Stimulated activated naive CD4-positive, alpha-beta T cell treated with Interleukin-2 at 50 U/mL for 16 hours (primary cell): ENCODE data around the gene SYDE2.
"Not testable (repeated sequence)": the region's sequence is repeated elsewhere in the genome, so short reads cannot be mapped to it uniquely, and the experiment has no call there.

ENCODE experiments used
- DNase-seq: peaks from one replicate; lab custom pipeline; 2025; lab: John Stamatoyannopoulos, UW

Gene SYDE2

DNA sequence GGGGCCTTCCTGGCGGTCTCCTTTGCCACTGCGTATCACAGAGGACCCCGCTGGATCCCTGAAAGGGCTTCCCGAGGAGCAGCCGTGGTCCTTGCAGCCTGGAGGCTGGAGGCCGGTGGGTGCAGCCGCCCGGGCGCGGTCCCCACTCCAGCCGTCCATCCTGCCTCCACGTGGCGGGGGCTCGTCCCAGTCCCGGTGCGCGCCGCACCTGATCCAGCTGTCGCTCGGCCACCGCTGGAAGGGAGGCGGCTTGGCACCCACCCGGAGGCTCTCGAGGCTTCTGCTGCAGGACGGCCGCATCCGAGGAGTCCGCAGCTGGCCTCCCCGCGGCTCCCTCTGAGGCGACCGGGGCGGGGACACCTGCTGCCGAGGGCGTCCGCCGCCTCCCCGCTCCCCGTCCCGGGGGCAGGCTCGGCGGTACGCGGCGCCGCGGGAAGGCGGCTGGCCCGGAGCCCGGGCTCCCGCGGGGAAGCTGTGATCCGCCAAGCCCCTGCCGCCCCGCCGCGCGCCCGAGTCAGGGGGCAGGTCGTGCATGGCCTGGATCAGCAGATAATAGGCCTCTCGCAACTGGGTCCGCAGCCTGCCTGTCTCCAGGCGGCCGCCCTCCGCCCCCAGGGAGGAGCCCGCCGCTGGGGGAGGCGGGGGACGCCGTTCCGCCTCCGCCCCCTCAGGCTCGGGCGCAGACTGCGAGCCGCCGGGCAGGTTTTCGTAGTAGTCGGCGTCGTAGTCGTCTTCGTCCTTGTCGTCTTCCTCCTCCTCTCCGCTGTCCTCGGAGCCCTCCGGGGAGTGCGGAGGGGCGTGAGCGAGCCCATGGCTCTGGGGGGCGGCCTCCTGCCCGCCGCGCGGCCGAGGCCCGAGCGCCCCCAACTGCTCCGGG is at the start of gene SYDE2:
Gene SYDE2, minus strand, starts transcription at position 554 of the 877 bp plus-strand sequence. Its CDS starts 20 bp downstream, at position 534.
- peak; percentile 63 for DNase-seq

GRCh38 chr1:85249042-85249441 is 48.2 kb upstream of the SYDE2 start:
- not testable (repeated sequence) for DNase-seq

GRCh38 chr1:85245891-85246290 is 45.1 kb upstream of the SYDE2 start:
- no peak for DNase-seq

DNA sequence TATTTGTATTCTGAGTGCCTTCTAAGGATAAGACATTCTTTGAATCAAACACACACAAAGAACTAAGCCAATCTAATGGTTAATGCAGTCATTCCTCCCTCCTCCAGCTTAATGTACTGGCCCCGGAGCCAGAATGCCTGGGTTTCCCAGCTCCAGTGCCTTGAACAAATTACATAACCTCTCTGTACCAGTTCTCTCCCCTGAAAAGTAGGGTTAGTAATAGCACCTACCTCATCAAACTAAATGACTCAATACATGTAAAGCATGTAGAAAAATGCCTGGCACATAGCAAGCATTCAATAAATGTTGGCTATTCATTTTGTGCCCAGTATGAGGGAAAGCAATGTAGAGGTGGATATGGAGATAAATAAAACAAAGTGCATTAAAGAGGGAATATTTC is 44.6 kb upstream of the SYDE2 start:
- DNase-seq: no peak

DNA sequence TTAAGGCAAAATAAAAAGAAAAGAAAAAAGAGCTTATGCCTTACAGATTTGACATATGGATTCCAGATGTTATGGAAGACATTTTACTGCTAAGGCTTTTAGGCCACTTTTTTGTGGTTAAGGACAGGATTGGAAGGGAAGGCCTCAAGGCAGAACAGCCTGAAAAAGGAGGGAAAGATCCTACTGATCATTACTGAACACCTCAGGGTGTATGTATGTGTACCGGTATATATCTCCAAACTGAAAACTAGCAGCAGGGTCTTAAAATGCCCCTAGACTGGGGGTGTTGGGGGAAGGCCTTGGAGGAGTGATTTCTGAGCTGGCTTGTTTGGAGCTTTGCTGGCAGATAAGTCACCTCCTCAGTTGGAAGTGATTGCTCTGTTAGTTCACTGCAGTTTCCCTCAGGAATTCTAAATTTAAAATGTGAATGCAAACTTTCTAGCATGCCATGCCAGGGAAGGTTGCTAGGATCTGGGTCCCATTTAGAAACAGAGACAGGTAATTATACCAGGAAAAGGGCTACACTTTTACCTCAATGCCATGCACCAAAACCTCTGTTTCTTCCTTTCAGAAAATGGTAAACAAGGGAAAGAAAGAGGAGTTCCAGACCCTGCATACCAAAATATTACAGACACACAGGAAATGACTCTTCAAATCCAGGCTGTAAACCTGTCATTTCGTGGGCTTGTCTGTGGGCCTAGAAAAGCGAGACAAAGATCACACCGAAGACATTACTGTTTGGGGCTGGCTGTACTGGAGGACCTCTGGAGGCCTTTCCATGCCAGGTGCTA is 43.6 kb upstream of the SYDE2 start:
- DNase-seq: no peak

DNA sequence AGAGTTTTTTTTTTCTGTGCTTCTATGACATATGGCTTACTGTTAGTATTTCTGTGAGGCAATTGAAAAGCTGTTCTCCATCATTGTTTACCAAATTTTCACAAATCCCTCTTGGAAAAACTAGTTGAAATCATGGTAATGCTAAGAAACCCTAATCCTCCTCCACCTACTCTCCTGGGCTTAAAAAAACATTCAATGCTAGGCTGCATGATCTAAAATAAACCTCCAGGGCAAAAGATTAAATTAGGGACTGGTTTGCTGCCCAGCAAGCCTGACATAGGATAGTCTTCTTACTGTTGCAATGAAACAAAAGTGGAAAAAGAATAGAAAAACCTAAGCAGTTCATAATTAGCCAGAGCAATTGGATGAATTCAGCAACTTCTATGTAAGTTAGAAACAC is 42.6 kb upstream of the SYDE2 start:
- DNase-seq: no peak

GRCh38 chr1:85240643-85241042 is 39.8 kb upstream of the SYDE2 start:
- DNase-seq: no peak

DNA sequence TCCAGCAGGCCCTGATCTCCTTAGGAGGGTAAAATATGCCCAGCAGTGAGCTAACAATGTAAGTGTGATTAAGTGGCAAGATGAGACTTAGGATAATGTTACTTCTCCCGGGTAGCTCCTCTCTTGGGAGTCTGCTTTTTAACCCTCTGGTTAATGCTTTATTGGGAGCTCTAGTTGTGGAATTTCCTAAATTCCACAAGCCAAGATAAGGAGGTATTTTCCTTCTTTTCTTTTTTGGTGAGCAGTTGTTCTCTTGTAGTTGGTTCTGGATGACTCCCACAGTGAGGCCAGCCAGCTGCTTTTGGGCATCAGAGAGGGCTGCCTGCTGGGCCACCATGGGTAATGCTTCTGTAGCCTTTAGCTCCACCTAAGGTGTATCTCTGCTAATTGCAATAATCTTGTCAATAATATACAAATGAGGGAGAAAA is 39.4 kb upstream of the SYDE2 start:
- no peak for DNase-seq

DNA sequence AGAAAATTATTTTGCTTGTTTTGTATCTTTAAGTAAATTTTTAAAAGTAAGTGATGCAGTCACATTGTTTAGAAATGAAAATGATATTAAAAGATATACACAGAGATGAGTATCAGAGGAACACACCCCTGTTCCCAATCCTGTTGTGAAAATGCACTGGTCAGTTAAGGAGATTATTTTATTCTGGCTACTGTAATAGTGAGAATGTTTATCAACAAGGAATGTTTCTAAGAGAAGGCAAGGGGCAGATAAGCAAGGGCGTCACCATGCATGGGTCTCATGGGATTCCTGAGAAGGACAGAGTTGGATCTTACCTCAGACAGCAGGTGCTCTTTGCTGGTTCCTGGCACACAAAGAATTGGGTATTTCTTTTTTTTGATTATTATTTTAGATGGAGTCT is 36.8 kb upstream of the SYDE2 start:
- no peak for DNase-seq

DNA sequence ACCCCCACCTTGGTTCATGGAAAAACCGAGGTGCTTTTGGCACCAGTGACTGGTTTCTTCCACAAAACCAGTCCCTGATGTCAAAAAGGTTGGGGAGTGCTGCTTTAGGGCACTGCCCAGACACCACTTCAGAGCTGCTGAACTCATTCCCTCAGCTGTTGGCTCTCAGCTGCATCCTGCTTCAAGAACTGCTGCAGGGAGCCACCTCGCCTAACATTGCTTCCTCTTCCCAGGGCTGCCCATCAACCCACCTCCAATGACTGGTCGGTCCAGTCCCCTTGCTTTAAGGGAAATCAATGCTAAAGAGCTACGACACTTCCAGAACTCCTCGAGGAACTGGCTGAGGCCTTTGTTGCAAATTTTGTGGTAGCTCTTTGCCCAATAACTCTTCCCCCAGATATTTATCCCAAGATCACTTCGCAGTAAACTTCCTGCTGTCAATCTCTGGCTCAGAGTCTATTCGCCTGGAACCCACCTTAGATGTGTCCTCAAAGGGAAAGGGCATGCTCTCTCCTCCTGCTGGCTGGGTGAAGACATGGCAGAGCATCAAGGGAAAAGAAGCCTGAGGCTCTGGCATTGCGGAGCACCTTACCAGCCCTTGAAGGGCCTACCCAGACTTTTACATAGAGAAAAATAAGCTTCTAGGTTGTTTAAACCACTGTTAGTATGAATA is 29.6 kb upstream of the SYDE2 start:
- no peak for DNase-seq

DNA sequence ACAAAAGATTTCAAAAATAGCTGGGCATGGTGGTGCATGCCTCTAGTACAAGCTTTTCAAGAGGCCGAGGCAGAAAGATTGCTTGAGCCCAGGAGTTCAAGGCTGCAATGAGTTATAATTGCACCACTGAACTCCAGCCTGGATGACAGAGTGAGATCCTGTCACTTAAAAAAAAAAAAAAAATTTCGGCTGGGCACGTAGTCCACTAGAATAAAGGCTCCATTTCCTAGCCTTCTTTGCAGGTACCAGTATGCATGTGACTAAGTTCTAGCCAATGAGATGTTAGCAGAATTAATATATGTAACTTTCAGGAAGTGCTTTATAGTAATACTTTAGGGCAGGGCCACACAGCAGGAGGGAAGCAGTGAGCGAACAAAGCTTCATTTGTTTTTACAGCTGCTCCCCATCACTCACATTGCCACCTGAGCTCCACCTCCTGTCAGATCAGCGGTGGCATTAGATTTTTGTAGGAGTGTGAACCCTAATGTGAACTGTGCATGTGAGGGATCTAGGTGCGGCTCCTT is 28.8 kb upstream of the SYDE2 start:
- no peak for DNase-seq

DNA sequence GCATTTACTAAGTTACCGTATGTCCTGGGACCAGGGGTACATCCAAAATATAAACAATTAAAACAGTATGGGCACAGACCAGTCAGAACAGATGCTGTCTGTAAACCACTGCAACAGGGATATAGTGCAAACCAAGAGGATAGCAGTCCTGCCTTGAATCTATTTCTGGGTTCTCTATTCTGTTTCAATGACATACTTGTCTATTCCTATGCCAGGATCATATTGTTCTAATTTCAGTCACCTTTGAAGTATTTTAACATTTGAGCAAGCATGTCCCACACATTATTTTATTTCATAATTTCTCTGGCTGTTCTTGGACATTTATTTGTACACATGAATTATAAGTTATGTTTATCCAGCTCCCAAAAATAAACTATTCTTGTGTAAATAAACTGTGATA is 28.2 kb upstream of the SYDE2 start:
- DNase-seq: no peak

- no peak for DNase-seq
Measured at GRCh38 chr1:85225624-85226380, 25.0 kb upstream of the SYDE2 start.

- no peak for DNase-seq
Measured at GRCh38 chr1:85224734-85225623, 24.2 kb upstream of the SYDE2 start.

DNA sequence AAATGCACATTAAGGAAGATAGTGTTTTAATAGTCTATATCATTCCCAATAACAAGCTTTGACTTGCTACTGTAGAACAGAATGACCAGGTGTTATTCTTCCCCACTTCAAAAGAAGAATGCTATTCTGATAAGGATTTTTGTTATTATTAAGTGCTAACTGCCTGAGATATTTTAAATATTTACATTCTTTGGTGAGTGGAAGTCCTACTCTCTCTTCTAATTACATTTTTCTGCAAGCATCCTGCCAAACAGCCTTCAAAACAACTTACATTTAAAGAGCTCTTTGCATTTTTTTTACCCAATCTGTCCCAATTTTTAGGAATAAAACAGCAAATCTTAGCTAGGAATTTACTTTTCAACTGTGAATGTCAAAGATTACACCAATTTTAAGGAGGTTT is 23.5 kb upstream of the SYDE2 start:
- no peak for DNase-seq

GRCh38 chr1:85223334-85223733 is 22.5 kb upstream of the SYDE2 start:
- no peak for DNase-seq

DNA sequence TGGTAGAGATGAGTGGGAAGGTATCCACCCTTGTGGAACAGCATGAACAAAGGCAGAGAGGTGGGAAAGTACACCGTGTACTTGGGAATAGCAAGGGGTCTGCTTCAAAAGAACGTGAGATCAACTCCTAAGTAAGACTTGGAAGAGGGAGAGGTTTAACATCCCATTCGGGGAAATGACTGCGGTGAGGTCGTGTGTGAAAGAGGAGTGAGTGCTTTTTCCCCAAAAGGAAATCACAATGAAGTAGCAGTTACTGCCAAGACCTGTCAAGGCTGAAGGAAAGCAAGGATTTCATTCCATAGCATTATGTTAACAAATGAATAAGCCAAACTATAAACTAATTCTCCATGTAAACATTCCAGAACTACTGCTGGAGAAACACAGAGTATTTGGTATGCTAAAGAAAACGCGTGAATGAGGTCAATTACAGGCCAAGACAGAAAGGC is 20.0 kb upstream of the SYDE2 start:
- DNase-seq: no peak

- DNase-seq: no peak
Measured at GRCh38 chr1:85219853-85220610, 19.2 kb upstream of the SYDE2 start.

GRCh38 chr1:85216697-85217096 is 15.9 kb upstream of the SYDE2 start:
- no peak for DNase-seq

GRCh38 chr1:85214654-85215053 is 13.8 kb upstream of the SYDE2 start:
- DNase-seq: no peak
